AG08396 (cell line): ENCODE data around the gene SOX1.

Experiments used
- DNase-seq: peaks from one replicate; pipeline ENCODE4 v3.0.0; 2012; ENCODE audit warnings: low spot score, mixed read lengths

SOX1 gene

DNA sequence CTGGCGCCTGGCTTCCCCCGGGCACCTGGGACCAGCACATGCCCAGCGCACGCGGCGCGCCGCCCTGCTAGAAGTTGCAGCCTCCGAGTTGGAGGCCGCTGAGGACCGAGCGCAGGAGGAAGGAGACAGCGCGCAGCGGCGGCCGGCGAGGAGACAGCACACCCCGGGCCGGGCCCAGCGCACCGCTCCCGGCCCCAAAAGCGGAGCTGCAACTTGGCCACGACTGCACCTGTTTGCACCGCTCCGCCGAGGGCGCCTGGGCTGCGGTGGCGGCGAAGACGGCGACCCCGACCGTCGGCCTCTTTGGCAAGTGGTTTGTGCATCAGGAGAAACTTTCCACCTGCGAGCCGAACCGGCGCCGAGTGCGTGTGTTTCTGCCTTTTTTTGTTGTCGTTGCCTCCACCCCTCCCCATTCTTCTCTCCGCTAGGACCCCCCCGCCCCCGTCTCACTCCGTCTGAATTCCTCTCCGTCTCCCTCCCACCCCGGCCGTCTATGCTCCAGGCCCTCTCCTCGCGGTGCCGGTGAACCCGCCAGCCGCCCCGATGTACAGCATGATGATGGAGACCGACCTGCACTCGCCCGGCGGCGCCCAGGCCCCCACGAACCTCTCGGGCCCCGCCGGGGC is at the start of gene SOX1:
Gene SOX1 (plus strand): TSS at position 34 of the 626 bp plus-strand sequence. CDS start 510 bp downstream, at position 544.
- DNase-seq = no peak

DNA sequence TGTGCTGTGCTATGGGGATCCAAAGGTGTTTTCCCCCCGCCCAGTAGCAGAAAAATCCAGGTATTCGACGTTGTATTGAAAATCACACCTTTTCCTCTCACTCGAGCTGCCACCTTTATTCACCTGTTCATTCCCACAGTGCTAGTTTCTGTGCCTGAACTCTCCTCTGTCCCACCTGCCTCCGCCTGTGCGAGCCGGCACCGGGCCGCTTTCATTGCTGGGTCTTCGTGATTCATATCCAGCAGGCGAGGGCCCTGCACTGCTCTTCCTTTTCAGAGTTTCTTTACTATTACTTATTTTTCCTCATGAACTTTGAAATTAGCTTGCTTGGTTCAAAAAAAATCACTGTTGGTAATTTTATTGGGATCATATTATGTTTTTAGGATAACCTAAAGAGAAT is 42.4 kb upstream of the SOX1 start:
- DNase-seq = no peak

DNA sequence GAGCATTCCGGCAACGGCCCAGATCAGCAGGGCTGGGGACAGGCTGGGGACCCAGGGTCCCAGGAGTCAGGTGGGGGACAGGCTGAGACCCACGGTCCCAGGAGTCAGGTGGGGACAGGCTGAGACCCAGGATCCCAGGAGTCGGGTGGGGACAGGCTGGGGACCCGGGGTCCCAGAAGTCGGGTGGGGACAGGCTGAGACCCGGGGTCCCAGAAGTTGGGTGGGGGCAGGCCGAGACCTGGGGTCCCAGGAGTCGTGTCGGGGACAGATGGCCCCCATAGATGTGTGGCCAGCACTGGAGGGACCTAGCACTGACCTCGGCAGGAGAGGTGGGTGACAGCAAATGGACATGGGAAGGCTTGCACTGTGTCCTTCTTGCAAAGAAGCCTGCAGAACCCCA is 39.7 kb upstream of the SOX1 start:
- no peak for DNase-seq

DNA sequence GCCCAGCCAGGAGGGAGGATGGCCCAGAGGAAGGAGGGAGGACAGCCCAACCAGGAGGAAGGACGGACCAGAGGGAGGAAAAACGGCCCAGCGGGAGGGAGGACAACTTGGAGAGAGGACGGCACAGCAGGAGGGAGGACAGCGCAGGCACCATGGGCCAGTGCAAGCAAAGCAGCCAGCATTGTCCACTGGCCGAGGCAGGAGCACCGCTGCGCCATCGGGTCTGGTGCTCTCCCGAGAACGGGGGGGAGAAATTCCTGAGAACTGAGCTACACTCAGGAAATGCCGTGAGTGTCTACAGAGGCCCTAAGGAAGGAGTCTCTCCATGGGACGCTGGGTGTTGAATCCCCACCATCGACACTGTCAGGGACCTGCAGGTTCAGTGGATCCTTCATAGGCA is 38.5 kb upstream of the SOX1 start:
- DNase-seq = no peak

DNA sequence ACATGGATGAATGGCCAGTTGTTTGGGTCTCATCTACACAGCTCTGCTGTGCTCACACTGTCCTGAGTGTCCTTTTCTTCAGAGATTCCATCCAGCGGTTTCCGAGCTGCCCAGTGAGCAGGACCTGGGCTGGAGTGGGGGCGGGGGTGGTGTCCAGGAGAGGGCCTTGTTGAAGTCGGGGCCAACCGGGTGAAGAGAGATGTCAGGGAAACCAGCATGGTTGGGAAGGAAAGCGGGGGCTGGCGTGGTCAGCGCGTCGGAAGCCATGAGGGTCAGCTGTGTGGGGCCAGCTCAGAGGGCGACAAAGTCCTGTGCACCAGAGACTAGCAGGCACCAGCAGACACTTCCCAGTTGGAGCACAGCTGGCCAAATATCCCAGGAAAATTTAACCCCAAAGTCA is 37.8 kb upstream of the SOX1 start:
- no peak for DNase-seq

DNA sequence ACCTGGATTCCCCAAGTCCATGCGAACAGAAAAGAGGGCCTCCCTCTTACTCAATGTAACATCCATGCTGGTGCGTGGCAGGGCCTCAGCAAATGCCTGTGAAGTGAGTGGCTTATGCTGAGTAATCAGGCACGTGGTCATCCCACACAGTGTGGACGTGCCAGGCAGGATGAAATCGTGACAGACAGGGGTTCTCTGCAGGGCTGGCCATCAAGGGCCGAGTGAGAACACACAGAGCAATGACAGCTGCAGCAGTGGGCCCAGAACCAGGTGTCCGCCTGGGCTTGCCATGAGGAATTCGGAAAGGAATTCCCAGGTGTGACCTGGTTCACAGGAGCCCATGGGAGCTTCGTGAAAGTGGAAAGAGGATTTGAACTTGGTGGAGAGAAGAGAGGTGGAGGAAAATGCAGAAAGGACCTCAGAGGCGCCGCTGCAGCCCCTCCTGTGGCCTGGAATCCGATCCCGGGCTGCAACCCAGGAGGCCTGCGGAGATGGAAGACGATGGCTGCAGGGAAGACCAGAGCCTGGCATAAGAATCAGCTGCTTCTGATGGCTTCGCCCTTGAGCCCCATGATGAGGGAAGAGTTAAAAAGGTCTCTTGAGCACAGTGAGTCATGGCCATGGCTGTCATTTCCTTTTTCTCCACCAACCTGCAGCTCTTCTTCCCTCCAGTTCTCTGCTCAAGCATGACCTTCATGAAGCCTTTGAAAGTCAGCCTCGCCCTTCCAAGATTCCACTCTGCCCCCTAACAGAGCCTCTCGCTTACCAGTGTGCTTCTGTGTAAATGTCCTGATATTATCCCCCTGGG is 34.6 kb upstream of the SOX1 start:
- no peak for DNase-seq

DNA sequence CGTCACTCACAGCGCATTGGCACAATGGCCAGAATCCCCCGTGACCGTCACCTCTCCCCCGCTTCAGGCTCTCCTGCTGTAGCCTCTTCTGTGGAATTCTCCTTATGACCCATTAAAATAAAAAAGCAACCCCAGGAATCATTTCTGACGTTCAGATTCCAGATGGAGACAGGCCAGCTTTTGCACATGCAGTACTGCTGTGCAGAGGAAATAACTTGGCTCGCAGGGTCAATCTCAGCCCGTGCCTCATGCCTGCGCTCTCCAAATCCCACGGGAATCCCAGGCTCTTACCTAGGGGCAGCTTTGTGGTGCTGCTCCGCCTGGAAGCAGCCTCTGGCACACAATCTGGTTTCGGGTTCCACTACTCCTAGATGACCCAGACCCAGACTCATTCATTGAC is 32.7 kb upstream of the SOX1 start:
- no peak for DNase-seq

DNA sequence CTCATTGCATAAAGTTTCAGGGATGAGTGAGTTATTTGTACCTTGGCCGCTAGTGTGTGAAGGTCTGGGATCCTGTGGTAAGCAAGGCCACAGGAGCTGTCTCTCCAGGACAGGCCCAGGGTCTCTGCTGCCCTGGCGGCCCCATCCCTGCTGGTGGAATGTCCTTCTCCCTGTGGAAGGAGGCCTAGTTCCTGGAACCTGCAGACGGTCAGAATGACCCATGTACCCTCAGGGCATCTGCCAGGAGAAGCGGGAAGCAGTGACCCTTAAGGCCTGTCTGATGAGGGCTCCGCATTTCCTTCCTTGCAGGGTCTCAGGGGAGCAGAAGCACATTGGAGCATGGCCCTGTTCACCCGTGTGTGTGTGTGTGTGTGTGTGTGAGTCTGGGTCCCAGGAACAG is 32.1 kb upstream of the SOX1 start:
- no peak for DNase-seq

DNA sequence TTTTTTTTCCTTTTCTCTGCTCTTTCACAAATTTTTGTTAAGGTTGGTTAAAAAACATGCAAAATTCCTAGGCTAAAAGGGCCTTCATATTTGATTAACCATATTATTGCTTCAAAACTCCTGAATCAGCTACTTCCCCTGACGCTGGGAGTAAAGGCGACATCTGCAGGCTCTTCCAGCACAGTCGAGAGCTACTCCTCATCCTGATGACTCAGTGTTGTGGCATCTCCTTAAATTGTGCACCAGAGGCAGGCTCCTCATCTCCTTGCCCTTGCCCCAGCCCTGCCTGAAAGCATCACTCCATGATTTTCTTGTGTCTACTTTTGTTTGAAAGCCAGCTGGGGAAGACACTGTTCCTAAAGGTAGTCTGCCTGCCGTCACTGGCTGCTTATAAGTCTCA is 24.5 kb upstream of the SOX1 start:
- no peak for DNase-seq

DNA sequence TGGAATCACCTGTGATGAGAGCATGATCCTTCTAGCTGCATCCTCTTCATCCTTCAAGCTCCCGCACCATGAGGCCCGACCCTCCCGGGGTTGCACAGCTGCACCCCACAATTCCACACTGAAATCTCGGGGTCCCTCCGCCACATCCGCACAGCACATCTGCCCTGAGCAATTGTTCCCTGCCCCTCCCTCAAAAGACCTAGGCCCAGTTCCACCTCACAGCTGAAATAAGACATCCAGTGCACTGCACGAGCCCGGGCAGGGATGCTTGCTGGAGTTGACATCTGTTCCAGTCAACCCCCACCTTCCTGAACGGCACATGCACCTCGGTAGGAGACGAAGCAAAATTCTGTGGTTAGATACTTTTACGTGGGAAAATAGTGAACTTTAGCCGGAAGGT is 14.7 kb upstream of the SOX1 start:
- DNase-seq = no peak

DNA sequence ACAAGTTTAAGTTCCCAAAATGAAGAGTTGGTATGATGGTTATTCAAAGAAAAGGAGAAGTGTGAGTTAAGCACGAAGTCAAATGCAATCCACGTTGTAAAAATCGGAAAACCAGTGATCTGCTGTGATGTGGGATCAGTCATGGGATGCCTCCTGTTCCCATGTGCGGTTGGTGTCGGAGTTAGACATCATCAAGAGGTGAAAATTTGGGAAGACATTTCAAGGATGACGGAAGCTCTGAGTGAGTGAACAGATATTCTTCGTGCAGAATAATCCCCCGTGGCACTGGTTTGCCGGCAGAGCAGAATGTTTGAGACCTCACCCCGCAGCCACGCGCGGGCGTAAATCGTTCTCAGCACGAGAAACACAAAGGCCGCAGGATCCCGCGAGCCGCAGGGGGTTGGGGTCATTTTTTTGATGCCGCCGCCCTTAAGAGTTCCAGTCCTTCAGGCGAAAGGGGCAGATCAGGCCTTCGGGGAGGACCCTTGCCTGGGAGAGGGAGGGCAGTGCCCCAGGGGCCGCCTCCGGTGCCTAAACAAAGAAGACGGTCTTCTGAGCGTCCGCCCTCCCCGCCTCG is 13.7 kb upstream of the SOX1 start:
- no peak for DNase-seq

DNA sequence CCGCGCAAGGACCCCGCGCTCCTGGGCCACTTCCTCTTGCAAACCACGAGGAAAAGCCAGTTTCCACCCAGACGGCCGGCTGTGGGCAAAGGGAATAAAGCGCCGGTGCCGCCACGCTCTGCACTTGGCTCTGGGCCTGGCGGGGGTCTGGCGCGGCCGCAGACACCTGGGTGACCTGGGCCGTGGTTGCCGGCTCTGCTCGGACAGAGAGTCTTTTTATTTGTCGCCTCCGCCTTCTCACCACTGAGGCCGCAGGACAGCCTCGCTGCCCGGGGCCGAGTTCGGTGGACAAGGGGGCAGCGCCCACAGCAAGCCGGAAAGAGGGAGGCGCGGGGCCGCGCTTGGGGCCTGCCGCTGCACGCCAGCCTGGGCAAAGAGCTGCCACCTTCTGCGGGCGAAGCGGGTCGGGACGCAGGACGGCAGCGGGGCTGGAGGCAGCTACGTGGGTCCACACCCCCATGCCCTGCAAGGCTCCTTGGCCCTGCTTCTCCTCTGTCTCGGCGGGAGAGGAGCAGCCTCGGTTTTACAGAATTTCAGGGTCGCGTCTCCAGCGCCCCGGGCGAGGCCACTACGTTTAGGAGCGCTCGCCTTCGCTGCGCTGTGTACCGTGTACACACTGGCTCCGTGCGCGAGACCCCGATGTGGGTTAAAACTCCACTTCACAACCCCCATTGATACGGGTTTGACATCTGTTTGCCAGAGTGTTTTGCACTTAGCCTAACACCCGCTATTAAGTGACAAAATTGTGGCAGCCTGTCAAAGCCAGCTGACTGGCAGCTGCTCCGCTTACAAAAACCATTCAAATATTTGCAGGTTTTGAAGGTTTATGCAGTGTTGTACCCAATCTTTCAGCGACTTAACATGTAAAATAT is 13.0 kb upstream of the SOX1 start:
- no peak for DNase-seq

DNA sequence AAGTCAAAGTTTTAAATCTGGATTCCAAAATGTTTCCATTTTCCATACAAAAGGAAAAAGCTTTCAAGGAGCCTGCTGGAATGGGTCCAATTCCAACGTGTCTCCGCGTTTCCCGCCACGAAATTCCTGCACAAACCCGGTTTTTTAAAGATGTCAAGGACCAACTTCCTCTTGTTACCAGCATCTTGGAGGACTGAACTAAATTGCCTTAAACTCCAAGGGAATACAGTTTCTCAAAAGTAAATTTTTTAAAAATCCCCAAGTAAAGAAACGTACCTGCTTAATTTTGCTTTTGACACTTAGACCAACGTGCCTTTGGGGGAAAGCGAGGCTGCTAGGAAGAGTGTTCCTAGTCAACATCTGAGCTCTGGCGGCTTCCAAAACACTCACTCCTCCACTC is 12.3 kb upstream of the SOX1 start:
- DNase-seq = no peak

DNA sequence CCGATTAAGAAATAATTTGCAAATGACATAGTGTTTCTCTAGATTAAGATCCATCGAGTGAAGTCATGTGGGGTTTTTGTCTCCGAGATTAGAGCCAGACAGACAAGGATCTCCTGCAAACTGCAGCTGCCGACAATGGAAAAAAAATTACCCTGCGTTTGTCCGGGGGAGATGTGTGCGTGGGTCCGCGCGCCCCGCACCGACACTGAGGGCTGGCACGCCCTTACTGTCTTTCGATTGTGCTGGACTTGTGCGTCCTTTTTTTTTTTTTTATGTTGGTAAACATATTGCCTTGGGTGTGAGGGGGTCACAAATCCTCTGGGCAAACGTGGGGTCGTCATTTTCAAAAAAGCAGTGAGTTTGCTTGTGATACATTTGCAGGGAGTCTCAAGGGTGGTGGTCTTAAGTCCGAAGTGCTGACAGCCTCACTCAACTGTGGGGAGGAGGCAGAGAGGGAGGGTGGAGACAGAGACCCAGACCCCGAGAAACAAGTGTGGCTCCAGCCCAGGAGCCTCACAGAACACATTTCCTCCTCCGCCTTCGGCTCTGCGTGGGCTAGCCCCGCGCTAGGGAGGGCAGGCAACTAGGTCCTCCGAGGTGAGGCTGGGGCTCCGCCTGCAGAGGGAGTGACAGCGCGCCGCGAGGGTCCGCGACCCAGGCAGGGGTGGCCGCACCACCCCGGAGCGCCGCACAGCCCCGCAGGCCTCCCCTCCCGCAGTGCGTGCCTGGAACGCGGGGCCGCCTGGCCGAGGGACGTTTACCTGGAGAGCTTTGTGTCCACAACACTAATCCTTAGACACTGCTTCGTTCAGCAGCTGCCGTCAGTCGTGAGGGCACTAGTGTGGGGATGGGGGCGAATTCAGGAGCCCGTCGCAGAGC is 11.7 kb upstream of the SOX1 start:
- DNase-seq = no peak

DNA sequence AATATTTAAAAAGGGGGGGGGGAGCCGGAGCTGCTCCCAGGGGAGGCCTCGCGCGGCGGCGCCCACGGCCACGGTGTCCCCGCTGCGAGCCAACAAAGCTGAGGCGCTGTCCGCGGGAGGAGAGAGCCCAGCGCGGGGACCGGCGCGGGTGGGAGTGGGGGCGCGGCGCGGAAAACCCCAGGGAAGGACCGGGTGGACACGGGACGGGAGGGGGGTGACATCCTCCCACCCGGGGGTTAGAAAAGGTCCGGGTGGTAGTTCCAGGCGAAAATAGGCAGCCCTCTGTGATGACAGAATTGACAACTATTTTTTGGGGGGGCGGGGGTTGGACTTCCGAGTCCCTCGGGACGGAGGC is 11.1 kb upstream of the SOX1 start:
- no peak for DNase-seq

DNA sequence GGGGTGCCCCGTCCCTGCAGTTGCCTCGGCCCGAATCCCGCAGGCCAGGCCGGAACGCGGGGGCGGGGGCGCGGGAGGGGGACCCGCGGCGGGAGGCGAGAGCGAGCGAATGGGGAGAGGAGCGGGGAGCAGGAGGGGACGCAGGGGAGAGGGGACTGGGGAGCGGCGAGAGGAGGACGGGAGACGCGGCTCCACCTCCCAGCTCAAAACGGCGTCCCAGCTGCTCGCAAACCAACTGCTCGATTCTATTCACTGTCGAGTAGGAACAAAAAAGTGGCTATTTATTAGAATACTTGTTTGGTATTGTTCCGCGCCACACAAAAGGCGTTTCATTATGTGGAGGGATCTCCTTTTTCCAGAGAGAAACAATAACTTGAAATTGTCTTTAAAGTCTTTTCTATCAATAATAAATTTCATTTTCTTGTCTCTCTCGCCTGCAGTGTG is 10.6 kb upstream of the SOX1 start:
- no peak for DNase-seq

DNA sequence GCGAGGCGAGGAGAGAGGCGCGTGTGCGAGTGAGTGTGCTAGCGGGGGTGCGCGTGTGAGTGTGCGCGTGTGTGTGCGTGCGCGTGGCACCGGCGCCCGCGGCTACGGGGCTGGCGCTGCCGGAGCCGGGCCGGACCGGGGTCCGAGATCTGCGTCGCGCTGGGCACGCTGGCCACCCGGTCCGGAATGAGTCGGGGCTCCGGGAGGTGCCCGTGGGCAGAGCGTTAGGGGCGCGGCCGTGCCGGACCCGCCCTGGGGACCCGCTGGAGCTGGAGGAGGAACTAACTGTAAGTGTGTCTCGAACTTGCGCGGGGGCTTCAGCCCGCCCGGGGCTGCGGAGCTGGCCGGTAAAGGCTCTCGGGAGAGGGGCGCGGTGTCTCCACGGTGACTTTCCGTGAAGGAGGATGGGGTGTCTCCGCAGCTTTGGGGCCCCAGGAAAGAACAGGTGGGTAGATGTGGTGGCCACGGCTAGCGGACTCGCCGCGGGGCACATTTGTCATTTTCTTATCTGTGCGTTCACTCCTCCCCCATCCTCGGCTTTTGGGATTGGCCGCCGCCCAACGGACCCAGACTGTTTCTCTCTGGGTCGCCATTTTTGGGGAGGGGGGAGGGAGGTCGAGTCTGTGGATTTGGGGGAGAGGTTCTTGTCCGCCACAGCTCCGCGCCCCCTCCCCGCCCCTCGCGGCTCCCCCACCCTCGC is 10.1 kb upstream of the SOX1 start:
- no peak for DNase-seq

DNA sequence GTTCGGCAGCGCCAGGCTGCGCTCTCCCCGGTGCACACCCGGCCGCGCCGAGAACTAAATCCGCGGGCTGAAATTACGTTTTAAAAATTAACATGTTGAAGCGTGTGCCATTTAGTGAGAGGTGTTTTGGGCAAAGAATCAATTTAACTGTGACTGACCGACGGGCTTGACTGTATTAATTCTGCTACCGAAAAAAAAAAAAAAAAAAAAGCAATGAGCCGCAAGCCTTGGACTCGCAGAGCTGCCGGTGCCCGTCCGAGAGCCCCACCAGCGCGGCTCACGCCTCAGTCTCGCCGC is 9.6 kb upstream of the SOX1 start:
- DNase-seq = no peak

DNA sequence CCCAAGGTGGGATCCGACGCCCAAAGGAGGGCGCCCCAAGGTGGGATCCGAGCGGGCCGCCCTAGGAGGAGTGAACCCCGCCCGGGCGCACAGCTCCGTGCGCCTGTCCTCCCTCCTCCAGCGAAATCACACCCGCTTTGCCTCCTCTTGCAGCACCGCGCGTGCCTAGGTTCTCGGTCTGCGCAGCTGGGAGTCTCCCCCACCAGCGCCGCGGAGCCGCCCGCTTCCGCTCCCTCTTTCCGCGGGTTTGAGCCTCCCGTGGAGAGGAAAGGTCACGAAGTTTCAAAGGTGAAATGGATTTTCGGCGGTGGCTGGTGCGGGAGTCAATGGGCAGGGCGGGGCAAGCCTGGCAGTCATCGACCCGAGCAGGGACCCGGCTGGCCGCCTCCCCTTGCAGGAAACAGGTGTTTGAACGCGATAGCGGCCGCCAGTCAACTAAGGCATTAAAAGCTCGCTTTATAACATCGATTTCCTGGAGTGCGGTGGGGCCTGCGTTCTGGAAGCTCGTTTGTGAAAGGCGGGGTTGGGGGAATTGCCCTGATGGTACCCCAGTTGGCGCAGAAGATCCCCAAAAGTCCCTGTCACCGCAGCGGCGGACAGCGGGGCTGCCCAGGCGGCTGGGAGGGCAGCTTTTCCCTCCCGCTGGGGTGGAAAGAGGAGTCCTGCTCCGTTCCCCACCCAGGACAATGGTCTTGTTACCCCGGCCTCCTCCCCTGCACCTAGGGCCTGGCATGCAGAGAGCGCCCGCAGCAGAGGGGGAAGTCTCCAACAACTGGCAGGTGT is 9.0 kb upstream of the SOX1 start:
- DNase-seq = no peak

DNA sequence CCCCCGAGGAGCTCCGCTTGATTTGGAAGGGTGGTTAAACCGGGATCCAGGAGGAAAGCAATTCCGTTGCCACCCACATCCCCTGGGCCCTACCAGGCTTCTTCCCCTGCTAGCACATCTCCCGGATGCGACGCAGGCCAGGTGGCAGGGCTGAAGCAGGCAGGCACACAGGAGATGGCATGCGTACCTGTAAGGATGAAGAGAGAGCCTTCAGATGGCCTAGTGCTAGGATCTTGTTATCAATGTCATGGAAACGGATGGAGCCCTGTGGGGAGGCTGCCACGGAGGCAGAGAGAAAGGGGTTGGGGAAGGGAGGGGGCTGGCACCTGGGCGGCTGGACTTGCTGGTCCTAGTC is 8.5 kb upstream of the SOX1 start:
- DNase-seq = no peak

DNA sequence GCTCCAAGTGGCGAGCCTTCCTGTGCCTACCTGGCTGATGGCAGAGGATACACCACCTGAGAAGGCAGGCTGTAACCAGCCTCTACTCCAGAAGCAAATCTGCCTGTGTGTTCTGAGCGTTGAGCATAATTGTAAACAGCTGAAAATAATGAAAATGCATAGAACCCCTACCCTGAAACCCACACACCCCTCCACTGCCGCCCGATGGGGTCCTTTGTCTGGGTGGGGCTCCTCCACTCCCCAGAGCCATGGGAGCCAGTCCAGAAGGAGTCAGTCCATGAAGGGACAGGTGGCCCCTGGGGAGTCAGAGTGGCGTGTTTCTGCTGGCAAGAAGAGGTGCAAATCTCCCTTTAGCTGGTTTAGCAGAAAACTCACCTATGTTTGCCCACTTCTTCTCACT is 8.0 kb upstream of the SOX1 start:
- DNase-seq = no peak
